Measurements from ENCODE around the gene RPL23. TPM values are rescaled to one million over a fixed set of nuclear protein-coding genes. Genes with fewer than 3 reads are reported as not detected.

Gene RPL23
- total RNA-seq, 2 donors from 2014 or later: 1,230 to 1,505 TPM

GRCh38 chr17:38848557-38848891 lies 5.0 kb downstream of the RPL23 start:
- ATAC-seq (replicated peaks in 1 of 2) (no peak), DNase-seq (no peak)
- H3K9me3 Mint-ChIP-seq: no peaks in the 10 kb centered on the region
- no peaks in the 10 kb centered on the region for H3K27me3 Mint-ChIP-seq (ENCODE audit: low read depth)
- peaks cover 28 to 48% of the 10 kb centered on the region in 2 donors for H3K36me3 Mint-ChIP-seq (ENCODE audit: insufficient read depth in 2 of 2)
- no peak overlapping the region for H3K4me3 Mint-ChIP-seq
- H3K27ac Mint-ChIP-seq: no peak overlapping the region
- peaks cover 37% of the 10 kb centered on the region for H3K4me1 Mint-ChIP-seq (ENCODE audit: low read depth)

- DNase-seq (no peak), ATAC-seq (replicated peaks in 1 of 2) (no peak)
- Mint-ChIP-seq H3K9me3 (no peaks in the 10 kb centered on the region), H3K27me3 (ENCODE audit: low read depth) (no peaks in the 10 kb centered on the region), H3K4me1 (ENCODE audit: low read depth) (peaks cover 6% of the 10 kb centered on the region), H3K4me3 (no peak overlapping the region), H3K27ac (no peak overlapping the region), H3K36me3 (ENCODE audit: insufficient read depth in 2 of 2) (peaks cover 4 to 12% of the 10 kb centered on the region in 2 donors)
Observed at GRCh38 chr17:38844261-38844757, 9.2 kb downstream of the RPL23 start.

- H3K27ac Mint-ChIP-seq: peak overlapping the region; percentile 99
- no peak for DNase-seq
- H3K4me3 Mint-ChIP-seq: peak overlapping the region; percentile 95 to 99
- no peaks in the 10 kb centered on the region for H3K9me3 Mint-ChIP-seq
- ATAC-seq (replicated peaks in 1 of 2): no peak
- peaks cover 32% of the 10 kb centered on the region for H3K4me1 Mint-ChIP-seq (ENCODE audit: low read depth)
- peaks cover 0 to 3% of the 10 kb centered on the region in 2 donors for H3K36me3 Mint-ChIP-seq (ENCODE audit: insufficient read depth in 2 of 2)
- no peaks in the 10 kb centered on the region for H3K27me3 Mint-ChIP-seq (ENCODE audit: low read depth)
Observed at GRCh38 chr17:38825762-38826247, 27.7 kb downstream of the RPL23 start.

- H3K4me1 Mint-ChIP-seq (ENCODE audit: low read depth): peaks cover 32% of the 10 kb centered on the region
- ATAC-seq (replicated peaks in 1 of 2) (peak; percentile 90 to 93), DNase-seq (peak; percentile 94 to 98)
- peak within 1 kb of the TSS; percentile 95 to 99 for H3K4me3 Mint-ChIP-seq
- no peaks in the 10 kb centered on the region for H3K27me3 Mint-ChIP-seq (ENCODE audit: low read depth)
- no peaks in the 10 kb centered on the region for H3K9me3 Mint-ChIP-seq
- peak within 1 kb of the TSS; percentile 99 for H3K27ac Mint-ChIP-seq
- H3K36me3 Mint-ChIP-seq (ENCODE audit: insufficient read depth in 2 of 2): peaks cover 0 to 4% of the 10 kb centered on the region in 2 donors
Observed at GRCh38 chr17:38824899-38825761, 28.4 kb downstream of the RPL23 start, which contains the start of gene CWC25. Gene CWC25, minus strand, starts transcription at chr17:38825321. Its CDS starts 138 bp downstream, at chr17:38825183.

- Mint-ChIP-seq H3K36me3 (ENCODE audit: insufficient read depth in 2 of 2) (peaks cover 5 to 17% of the 10 kb centered on the region in 2 donors), H3K27me3 (ENCODE audit: low read depth) (no peaks in the 10 kb centered on the region), H3K4me1 (ENCODE audit: low read depth) (peaks cover 13% of the 10 kb centered on the region), H3K9me3 (no peaks in the 10 kb centered on the region), H3K4me3 (no peak overlapping the region), H3K27ac (no peak overlapping the region)
- DNase-seq: peak; percentile 38 to 53
- ATAC-seq (replicated peaks in 1 of 2): peak; percentile 84 to 88
Observed at GRCh38 chr17:38815576-38816193, 37.8 kb downstream of the RPL23 start.

GRCh38 chr17:38809828-38810227 lies 43.7 kb downstream of the RPL23 start:
- peaks cover 9 to 33% of the 10 kb centered on the region in 2 donors for H3K36me3 Mint-ChIP-seq (ENCODE audit: insufficient read depth in 2 of 2)
- H3K9me3 Mint-ChIP-seq: no peaks in the 10 kb centered on the region
- H3K27ac Mint-ChIP-seq: no peak overlapping the region
- H3K4me1 Mint-ChIP-seq (ENCODE audit: low read depth): no peaks in the 10 kb centered on the region
- no peaks in the 10 kb centered on the region for H3K27me3 Mint-ChIP-seq (ENCODE audit: low read depth)
- no peak overlapping the region for H3K4me3 Mint-ChIP-seq
- DNase-seq (no peak), ATAC-seq (replicated peaks in 1 of 2) (no peak)

GRCh38 chr17:38800237-38800760 lies 53.2 kb downstream of the RPL23 start:
- DNase-seq (no peak), ATAC-seq (replicated peaks in 1 of 2) (no peak)
- Mint-ChIP-seq H3K36me3 (ENCODE audit: insufficient read depth in 2 of 2) (peaks cover 4 to 31% of the 10 kb centered on the region in 2 donors), H3K4me1 (ENCODE audit: low read depth) (peaks cover 38% of the 10 kb centered on the region), H3K27me3 (ENCODE audit: low read depth) (no peaks in the 10 kb centered on the region), H3K9me3 (no peaks in the 10 kb centered on the region), H3K27ac (peak overlapping the region; percentile 85), H3K4me3 (peak overlapping the region; percentile 88 to 91)

- DNase-seq: peak; percentile 90 to 92
- ATAC-seq (replicated peaks in 1 of 2): peak; percentile 87 to 88
- Mint-ChIP-seq H3K27me3 (ENCODE audit: low read depth) (no peaks in the 10 kb centered on the region), H3K27ac (peak within 1 kb of the TSS; percentile 85), H3K9me3 (no peaks in the 10 kb centered on the region), H3K4me1 (ENCODE audit: low read depth) (peaks cover 40% of the 10 kb centered on the region), H3K36me3 (ENCODE audit: insufficient read depth in 2 of 2) (peaks cover 4 to 33% of the 10 kb centered on the region in 2 donors), H3K4me3 (peak within 1 kb of the TSS; percentile 91 to 99)
Observed at GRCh38 chr17:38799501-38800236, 53.9 kb downstream of the RPL23 start, which contains the start of gene PIP4K2B. Gene PIP4K2B, minus strand, starts transcription at chr17:38799556. Its CDS starts 132 bp downstream, at chr17:38799424.

- ATAC-seq (replicated peaks in 1 of 2) (peak; percentile 41 to 42), DNase-seq (peak; percentile 65 to 69)
- Mint-ChIP-seq H3K27me3 (ENCODE audit: low read depth) (no peaks in the 10 kb centered on the region), H3K27ac (peak overlapping the region; percentile 74), H3K4me1 (ENCODE audit: low read depth) (peaks cover 46% of the 10 kb centered on the region), H3K4me3 (peak overlapping the region; percentile 89 to 99), H3K9me3 (no peaks in the 10 kb centered on the region), H3K36me3 (ENCODE audit: insufficient read depth in 2 of 2) (peaks cover 4 to 34% of the 10 kb centered on the region in 2 donors)
Observed at GRCh38 chr17:38798614-38799500, 54.7 kb downstream of the RPL23 start.

All from activated T-cell treated with anti-CD3 and anti-CD28 coated beads, Interleukin-2, amount 50 U/mL, for 72 hours (primary cell).